GM21737 (cell line): Measurements from ENCODE around the gene ACSM2B.
"Not testable (repeated sequence)": the region's sequence is repeated elsewhere in the genome, so short reads cannot be mapped to it uniquely, and the experiment has no call there.

ENCODE experiments used
- ATAC-seq: cut with Tn5 transposase; IDR thresholded peaks from one replicate; pipeline ENCODE4 v1.9.1; 2021; ENCODE audit warnings: mild to moderate bottlenecking, moderate library complexity; ENCODE audit not compliant: unreplicated experiment

ACSM2B gene

DNA sequence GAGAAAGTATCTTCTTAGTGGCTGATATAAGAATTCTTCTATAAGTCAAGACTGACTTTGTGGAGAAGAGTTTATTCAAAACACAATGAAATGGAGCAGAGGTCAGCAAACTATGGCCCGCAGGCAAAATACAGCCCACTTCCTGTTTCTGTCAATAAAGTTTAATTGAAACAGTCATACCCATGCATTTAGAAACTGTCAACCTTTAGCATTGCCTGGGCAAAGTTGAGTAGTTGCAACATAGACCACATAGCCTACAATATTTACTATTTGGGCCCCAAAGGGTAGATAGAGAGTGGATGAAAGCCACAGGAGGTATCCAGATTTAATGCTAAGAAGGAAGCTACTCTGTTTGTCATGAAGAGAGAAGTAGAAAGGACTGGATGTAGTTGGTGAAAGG is 38.0 kb downstream of the ACSM2B start:
- ATAC-seq, result no peak

DNA sequence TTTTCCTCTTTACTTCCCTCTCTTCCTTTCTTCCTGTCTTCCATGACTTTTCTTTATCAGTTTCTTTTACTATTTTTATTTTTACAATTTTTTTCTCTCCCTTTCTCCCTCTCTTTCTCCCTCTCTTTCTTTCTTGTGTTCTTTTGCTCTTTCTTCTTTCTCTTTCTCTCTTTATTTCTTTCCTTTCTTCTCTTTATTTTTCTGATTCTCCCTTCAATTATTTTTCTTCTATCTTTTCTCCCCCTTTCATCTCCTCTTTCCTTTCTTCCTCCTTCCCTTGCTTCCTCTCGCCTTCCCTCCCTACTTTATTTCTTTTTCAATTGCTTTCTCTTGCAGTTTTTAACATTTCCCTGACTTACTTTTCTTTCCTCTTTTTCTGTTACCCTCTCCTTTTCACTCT is 39.5 kb downstream of the ACSM2B start:
- not testable (repeated sequence) for ATAC-seq

DNA sequence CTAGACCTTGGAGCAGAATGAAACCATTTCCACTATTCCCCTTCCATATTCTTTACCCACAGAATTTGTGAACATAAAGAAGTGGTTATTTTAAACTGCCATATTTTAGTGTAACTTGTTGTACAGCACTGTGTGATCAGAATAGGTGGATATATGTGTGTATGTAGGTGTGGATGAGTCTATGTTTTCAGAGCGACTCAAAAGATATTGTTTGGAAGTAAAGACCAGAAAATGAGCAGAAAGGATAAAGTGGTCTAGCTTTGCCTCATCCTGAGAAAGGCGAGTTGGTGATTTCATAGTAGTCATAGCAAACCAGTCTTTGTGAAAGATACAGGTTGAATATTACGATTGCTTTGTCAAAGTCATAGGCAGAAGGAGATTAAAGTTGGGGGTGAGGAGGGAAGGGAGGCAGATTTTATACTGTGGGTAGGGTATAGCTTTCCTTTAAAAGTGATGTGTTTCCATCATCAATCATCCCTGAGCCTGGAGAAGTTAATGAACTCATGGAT is 43.8 kb downstream of the ACSM2B start:
- not testable (repeated sequence) for ATAC-seq

DNA sequence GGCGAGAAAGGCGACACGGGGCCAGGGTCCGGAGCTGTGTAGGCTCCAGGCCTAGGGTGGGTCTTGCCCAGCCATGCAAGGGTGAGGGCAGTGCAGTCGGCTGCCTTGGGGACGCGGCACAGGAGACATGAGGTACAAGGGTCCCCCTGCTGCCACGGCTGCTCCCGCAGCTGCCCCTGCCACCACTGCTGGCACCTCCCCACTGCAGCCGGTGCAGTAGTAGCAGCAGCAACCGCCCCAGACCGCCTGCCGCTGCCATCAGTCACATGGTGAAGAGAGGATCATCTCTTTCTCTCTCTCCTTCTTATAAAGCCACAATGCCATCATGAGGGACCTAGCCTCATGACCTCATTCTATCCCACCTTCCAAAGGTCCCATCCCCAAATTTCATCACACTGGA is 44.4 kb downstream of the ACSM2B start:
- not testable (repeated sequence) for ATAC-seq

DNA sequence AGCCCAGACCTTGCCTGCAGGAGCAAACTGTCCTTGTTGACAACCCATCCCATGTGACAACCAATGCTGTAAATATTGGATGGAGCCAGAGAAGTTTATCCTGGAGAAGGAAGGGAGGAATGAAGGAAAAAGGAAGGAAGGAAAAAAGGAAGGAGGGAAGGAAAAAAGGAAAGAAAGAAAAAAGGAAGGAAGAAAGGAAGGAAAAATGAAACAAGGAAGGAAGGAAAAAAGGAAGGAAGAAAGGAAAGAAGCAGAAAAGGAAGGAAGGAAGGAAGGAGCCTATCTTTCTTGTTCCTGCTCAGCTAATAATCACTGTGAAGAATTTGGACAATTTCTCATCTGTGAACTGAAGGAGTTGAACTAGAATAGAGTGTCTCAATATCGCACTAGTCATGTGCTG is 56.1 kb downstream of the ACSM2B start:
- no peak for ATAC-seq

DNA sequence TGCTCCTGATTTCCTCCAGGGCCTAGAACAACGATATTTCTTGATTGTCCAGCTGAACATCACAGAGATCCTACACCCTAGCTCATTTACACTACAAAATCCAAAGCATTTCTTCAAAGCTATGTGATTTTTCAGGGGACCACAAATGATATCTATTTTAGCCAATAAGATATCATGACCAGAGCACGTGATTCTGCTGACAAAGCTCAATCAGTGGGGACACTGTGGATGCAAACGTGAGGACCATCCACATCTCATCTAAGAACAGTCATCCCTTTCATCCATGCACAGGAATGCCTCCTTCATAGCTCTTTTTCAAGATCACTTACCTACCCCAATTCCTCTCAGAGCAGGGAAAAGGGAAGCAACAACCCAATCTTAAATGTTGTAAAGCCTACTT is 56.9 kb downstream of the ACSM2B start:
- ATAC-seq, result no peak

DNA sequence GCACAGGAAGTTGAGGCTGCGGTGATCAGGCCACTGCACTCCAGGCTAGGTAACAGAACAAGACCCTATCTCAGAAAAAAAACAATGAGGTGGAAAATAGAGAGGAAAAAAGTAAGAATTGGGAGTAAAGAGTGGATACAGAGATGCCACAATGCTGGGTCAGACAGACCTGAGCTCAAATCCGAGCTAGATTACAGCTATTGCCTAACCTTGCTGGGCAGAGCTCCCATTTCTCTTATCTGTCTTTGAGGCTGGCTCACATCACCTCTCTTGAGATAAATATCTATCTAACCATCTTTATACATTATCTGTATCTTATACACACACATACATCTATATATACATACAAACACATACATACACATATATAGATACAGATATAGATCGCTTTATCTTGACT is 59.0 kb downstream of the ACSM2B start:
- no peak for ATAC-seq

DNA sequence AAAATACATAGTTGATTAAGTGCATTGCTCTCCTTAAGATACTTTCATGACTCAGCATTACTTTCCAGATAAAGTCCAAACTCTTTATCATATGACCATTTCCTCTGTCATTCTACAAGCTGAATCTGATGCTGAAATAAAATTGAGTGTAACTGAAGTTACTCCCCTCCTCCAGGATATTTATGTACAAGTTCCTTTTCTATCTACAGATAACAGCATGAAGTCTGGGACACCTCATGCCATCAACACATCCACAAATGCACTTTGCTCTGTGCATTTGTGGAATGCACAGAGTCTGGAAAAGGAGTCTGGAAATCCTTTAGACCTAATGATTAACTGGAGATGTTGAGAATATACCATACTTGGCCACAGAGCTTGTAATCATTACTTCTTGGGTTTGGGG is 60.5 kb downstream of the ACSM2B start:
- ATAC-seq, result no peak

DNA sequence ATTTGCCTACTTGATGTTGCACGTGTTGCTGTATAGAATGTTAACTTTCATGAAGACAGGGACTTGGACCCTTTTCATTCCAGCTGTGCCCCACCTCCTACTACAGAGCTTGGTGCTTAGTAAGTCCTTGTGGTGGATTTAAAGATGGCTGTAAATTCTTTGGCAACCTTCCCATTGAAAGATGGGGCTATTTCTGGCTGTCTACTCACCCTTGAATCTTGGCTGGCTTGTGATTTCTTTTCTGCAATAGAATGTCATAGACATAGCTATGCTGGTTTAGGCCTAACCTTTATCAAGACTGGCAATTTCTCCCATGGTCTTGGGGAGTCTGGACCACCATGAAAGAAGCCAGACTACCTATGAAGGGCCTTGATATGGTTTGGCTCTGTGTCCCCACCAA is 65.8 kb downstream of the ACSM2B start:
- no peak for ATAC-seq

DNA sequence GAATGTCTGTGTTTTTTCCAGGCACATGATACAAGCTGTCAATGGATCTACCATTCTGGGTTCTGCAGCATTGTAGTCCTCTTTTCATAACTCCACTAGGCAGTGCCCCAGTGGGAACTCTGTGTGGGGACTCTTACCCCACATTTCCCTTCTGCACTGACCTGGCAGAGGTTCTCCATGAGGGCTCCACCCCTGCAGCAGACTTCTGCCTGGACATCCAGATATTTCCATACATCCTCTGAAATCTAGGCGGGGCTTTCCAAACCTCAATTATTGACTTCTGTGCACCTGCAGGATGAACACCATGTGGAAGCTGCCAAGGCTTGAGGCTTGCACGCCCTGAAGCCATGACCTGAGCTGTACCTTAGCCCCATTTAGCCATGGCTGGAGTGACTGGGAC is 68.9 kb downstream of the ACSM2B start:
- no peak for ATAC-seq

DNA sequence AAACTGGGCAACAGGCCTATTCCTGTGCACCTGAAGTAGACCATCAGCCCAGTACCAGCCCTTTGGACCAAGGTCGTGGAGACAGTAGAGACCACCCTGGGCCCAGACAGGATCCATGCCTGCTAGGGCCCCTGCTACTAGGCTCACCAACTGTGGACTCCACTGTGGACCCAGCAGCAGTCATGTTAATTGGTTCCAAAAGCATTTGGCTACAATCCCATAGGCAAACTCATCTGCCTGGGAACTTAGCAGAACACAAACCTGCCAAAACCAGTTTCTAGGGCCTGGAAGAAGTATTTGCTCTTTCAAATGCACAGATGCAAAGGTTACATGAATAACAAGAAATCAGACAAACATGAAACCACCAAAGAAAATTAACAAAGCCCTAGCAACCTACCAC is 71.7 kb downstream of the ACSM2B start:
- no peak for ATAC-seq

DNA sequence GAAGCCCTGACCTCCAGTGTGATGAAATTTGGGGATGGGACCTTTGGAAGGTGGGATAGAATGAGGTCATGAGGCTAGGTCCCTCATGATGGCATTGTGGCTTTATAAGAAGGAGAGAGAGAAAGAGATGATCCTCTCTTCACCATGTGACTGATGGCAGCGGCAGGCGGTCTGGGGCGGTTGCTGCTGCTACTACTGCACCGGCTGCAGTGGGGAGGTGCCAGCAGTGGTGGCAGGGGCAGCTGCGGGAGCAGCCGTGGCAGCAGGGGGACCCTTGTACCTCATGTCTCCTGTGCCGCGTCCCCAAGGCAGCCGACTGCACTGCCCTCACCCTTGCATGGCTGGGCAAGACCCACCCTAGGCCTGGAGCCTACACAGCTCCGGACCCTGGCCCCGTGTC is 84.7 kb downstream of the ACSM2B start:
- not testable (repeated sequence) for ATAC-seq

DNA sequence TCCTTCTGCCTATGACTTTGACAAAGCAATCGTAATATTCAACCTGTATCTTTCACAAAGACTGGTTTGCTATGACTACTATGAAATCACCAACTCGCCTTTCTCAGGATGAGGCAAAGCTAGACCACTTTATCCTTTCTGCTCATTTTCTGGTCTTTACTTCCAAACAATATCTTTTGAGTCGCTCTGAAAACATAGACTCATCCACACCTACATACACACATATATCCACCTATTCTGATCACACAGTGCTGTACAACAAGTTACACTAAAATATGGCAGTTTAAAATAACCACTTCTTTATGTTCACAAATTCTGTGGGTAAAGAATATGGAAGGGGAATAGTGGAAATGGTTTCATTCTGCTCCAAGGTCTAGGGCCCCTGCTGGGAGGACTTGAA is 85.2 kb downstream of the ACSM2B start:
- ATAC-seq, result not testable (repeated sequence)
